ENCODE measurements around the gene PPEF1.

DNA sequence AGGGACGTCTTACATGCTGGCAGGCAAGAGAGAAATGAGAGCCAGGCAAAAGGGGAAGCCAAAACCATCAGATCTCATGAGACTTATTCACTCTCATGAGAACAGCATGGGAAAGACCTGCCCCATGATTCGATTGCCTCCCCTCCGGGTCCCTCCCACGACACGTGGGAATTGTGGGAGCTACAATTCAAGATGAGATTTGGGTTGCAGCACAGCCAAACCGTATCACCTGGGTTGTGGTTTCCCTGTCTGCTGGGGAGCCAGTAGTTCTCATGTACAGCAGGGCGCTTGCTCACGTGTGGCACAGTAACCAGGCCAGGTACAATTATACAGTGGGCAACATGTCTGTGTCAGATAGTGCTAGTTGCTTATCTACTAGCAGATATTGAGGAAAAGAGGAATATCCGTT is 24.5 kb upstream of the PPEF1 start:
- TF ChIP-seq, protein P1, sequence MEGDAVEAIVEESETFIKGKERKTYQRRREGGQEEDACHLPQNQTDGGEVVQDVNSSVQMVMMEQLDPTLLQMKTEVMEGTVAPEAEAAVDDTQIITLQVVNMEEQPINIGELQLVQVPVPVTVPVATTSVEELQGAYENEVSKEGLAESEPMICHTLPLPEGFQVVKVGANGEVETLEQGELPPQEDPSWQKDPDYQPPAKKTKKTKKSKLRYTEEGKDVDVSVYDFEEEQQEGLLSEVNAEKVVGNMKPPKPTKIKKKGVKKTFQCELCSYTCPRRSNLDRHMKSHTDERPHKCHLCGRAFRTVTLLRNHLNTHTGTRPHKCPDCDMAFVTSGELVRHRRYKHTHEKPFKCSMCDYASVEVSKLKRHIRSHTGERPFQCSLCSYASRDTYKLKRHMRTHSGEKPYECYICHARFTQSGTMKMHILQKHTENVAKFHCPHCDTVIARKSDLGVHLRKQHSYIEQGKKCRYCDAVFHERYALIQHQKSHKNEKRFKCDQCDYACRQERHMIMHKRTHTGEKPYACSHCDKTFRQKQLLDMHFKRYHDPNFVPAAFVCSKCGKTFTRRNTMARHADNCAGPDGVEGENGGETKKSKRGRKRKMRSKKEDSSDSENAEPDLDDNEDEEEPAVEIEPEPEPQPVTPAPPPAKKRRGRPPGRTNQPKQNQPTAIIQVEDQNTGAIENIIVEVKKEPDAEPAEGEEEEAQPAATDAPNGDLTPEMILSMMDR (IDR thresholded peaks at IDR 0.05; ENCODE audit: low read depth, low read length, poor library complexity, severe bottlenecking), result no peak
- TF ChIP-seq EZH2phosphoT487 (IDR thresholded peaks at IDR 0.05; ENCODE audit: borderline replicate concordance, low read length), result no peak

All from DOHH2 (cell line).